WTC11 (cell line): ENCODE results near the gene TANGO6. TPM values are rescaled to one million over a fixed set of nuclear protein-coding genes. Genes with fewer than 3 reads are reported as not detected.

Experiments used
- ATAC-seq: fragments of 200-7000 bp; cut with Tn5 transposase; 2 replicates; pipeline ENCODE4 v1.10.0; 2021; ENCODE audit warnings: mild to moderate bottlenecking, moderate library complexity
- CTCF ChIA-PET: fragments of 300-600 bp; sonication (Branson Sonifier 250); formaldehyde crosslinking; loops from one replicate; lab custom pipeline; 2021; ENCODE audit warnings: antibody characterized with exemption; lab: Charles Lee
- POLR2A ChIA-PET: fragments of 350-600 bp; sonication (Branson Sonifier 250); formaldehyde crosslinking; loops from one replicate; lab custom pipeline; 2021; ENCODE audit warnings: antibody characterized with exemption; lab: Charles Lee
- DNase-seq: peaks from one replicate; pipeline ENCODE4 v3.0.0; 2021; ENCODE audit warnings: low spot score
- H3K27ac Mint-ChIP-seq: 2 replicates; pipeline ENCODE4 v1.8.0; 2021; ENCODE audit warnings: mixed read lengths
- H3K27me3 Mint-ChIP-seq: 2 replicates; pipeline ENCODE4 v1.8.0; 2021; ENCODE audit warnings: low read depth, mild to moderate bottlenecking, moderate library complexity, mixed read lengths
- H3K36me3 Mint-ChIP-seq: 2 replicates; pipeline ENCODE4 v1.8.0; 2021; ENCODE audit warnings: mixed read lengths
- H3K4me1 Mint-ChIP-seq: 2 replicates; pipeline ENCODE4 v1.8.0; 2022; ENCODE audit warnings: mixed read lengths
- H3K4me3 Mint-ChIP-seq: 2 replicates; pipeline ENCODE4 v1.8.0; 2021; ENCODE audit warnings: mild to moderate bottlenecking, moderate library complexity, mixed read lengths
- H3K9me3 Mint-ChIP-seq: 2 replicates; pipeline ENCODE4 v1.8.0; 2021; ENCODE audit warnings: mixed read lengths
- ATF2 ChIP-seq: sonication (generic); formaldehyde crosslinking; IDR thresholded peaks from 2 replicates; pipeline ENCODE4 v1.8.1; 2022; ENCODE audit warnings: low read depth, missing genetic modification reagents, borderline replicate concordance
- CDX4 ChIP-seq: fragments of 250-450 bp; sonication (Bioruptor Pico); IDR thresholded peaks from 2 replicates; pipeline ENCODE4 v1.9.0; 2021; ENCODE audit warnings: moderate library complexity, mild to moderate bottlenecking, inconsistent platforms, borderline replicate concordance
- CTCF ChIP-seq: fragments of 200-600 bp; IDR thresholded peaks from 2 replicates; pipeline ENCODE4 v1.8.0; 2022; ENCODE audit warnings: antibody characterized with exemption
- ETV6 ChIP-seq: sonication (generic); formaldehyde crosslinking; IDR thresholded peaks from 2 replicates; pipeline ENCODE4 v1.8.1; 2022; ENCODE audit warnings: mild to moderate bottlenecking, missing genetic modification reagents
- FOXP4 ChIP-seq: sonication (generic); formaldehyde crosslinking; IDR thresholded peaks from 2 replicates; pipeline ENCODE4 v1.8.0; 2022; ENCODE audit warnings: mild to moderate bottlenecking, missing genetic modification reagents
- HMGA2 ChIP-seq: fragments of 250-450 bp; sonication (Bioruptor Pico); IDR thresholded peaks from 2 replicates; pipeline ENCODE4 v1.4.0; 2021; ENCODE audit warnings: mild to moderate bottlenecking, moderate library complexity
- HMGXB4 ChIP-seq: sonication (generic); formaldehyde crosslinking; IDR thresholded peaks from 2 replicates; pipeline ENCODE4 v1.8.1; 2023; ENCODE audit warnings: mild to moderate bottlenecking, moderate library complexity, missing genetic modification reagents
- NFYB ChIP-seq: sonication (generic); formaldehyde crosslinking; conservative IDR thresholded peaks from 2 replicates; pipeline ENCODE4 v1.8.0; 2022; ENCODE audit warnings: low read depth, missing genetic modification reagents
- STAT6 ChIP-seq: sonication (generic); formaldehyde crosslinking; conservative IDR thresholded peaks from 2 replicates; pipeline ENCODE4 v1.8.1; 2023; ENCODE audit warnings: mild to moderate bottlenecking, low read depth, missing genetic modification reagents, moderate library complexity
- ZNF138 ChIP-seq: sonication (generic); formaldehyde crosslinking; conservative IDR thresholded peaks from 2 replicates; pipeline ENCODE4 v1.8.1; 2022; ENCODE audit warnings: mild to moderate bottlenecking, moderate library complexity, missing genetic modification reagents
- ZNF423 ChIP-seq: fragments of 250-450 bp; sonication (Bioruptor Pico); IDR thresholded peaks from 2 replicates; pipeline ENCODE4 v2.1.2; 2022; ENCODE audit warnings: mild to moderate bottlenecking, moderate library complexity
- ZNF532 ChIP-seq: fragments of 250-450 bp; sonication (Bioruptor Pico); IDR thresholded peaks from 2 replicates; pipeline ENCODE4 v1.9.0; 2021; ENCODE audit warnings: mild to moderate bottlenecking, borderline replicate concordance
- total RNA-seq: library from RNA; stranded (reverse); gene quantifications from 3 replicates; pipeline ENCODE4 v1.2.3, GENCODE V29; 2021

The TANGO6 gene
- total RNA-seq, 1 experiment from 2014 or later = 15.6 TPM

- TF ChIP-seq FOXP4 (CRISPR knock-in tag) (no peak), ZNF532 (CRISPR knock-in tag) (no peak), ZNF138 (no peak)
These were observed 211.7 kb downstream of the TANGO6 start (continued) for GRCh38 chr16:69055008-69055407.

- no peak for DNase-seq
- Mint-ChIP-seq H3K27me3 (no peaks in the 10 kb centered on the region), H3K4me3 (no peak overlapping the region), H3K27ac (no peak overlapping the region), H3K9me3 (no peaks in the 10 kb centered on the region), H3K36me3 (no peaks in the 10 kb centered on the region), H3K4me1 (peaks cover 24% of the 10 kb centered on the region)
- POLR2A ChIA-PET = no interaction called here
- no peak for ATAC-seq
- CTCF ChIA-PET = interaction anchor here (0.7 to 1.2 kb wide), 3 partner anchors 29 to 689 kb away, joined by 3 to 4 read pairs (median 4); no protein-coding TSS in a partner anchor
- no peak for TF ChIP-seq CDX4 (CRISPR knock-in tag)
These were observed 212.6 kb downstream of the TANGO6 start for GRCh38 chr16:69055980-69056379.

GRCh38 chr16:69056421-69056820 lies 213.1 kb downstream of the TANGO6 start:
- ChIA-PET CTCF (interaction anchor here (0.7 to 1.2 kb wide), 2 partner anchors 28 to 490 kb away, joined by 4 read pairs; no protein-coding TSS in a partner anchor), POLR2A (no interaction called here)
- Mint-ChIP-seq H3K27ac (no peak overlapping the region), H3K27me3 (no peaks in the 10 kb centered on the region), H3K36me3 (no peaks in the 10 kb centered on the region), H3K4me1 (peaks cover 24% of the 10 kb centered on the region), H3K4me3 (no peak overlapping the region), H3K9me3 (no peaks in the 10 kb centered on the region)
- DNase-seq (no peak), ATAC-seq (no peak)
- TF ChIP-seq HMGXB4 = no peak
- TF ChIP-seq ZNF532 (CRISPR knock-in tag) = no peak
- TF ChIP-seq CTCF = no peak
- no peak for TF ChIP-seq ZNF423 (CRISPR knock-in tag)
- TF ChIP-seq HMGA2 (CRISPR knock-in tag) = no peak
- TF ChIP-seq ATF2 (CRISPR knock-in tag) = no peak
- TF ChIP-seq ETV6 (CRISPR knock-in tag) = no peak
- no peak for TF ChIP-seq NFYB (CRISPR knock-in tag)
- no peak for TF ChIP-seq STAT6 (CRISPR knock-in tag)
